AG04450 (cell line): ENCODE data around the gene SCARF2. TPM values are rescaled to one million over a fixed set of nuclear protein-coding genes. Genes with fewer than 3 reads are reported as not detected.

ENCODE experiments used
- CTCF ChIA-PET: fragments of 300-600, 350-600 bp; formaldehyde crosslinking; extraction: SDS; loops from one replicate; lab custom pipeline; 2022; ENCODE audit warnings: antibody characterized with exemption, inconsistent platforms; lab: Charles Lee
- POLR2A ChIA-PET: fragments of 350-600 bp; formaldehyde crosslinking; extraction: SDS; loops from one replicate; lab custom pipeline; 2021; ENCODE audit warnings: antibody characterized with exemption, inconsistent platforms; lab: Yijun Ruan, JAX
- DNase-seq: peaks from one replicate; pipeline ENCODE4 v3.0.0-alpha.2; 2011; ENCODE audit warnings: low read depth, low spot score
- H3K27ac ChIP-seq: one replicate; pipeline ENCODE4 v1.5.1; 2012; ENCODE audit warnings: low read depth, low read length, control low read depth
- H3K27me3 ChIP-seq: one replicate; pipeline ENCODE4 v1.6.0; 2012; ENCODE audit warnings: low read length; ENCODE audit not compliant: control insufficient read depth, insufficient read depth
- H3K4me3 ChIP-seq: 2 replicates; pipeline ENCODE4 v1.5.1; 2011; ENCODE audit warnings: mild to moderate bottlenecking, low read depth, low read length, control low read depth
- H3K9me3 ChIP-seq: 2 replicates; pipeline ENCODE4 v1.5.1; 2012; ENCODE audit warnings: low read length; ENCODE audit not compliant: control insufficient read depth, insufficient read depth
- CTCF ChIP-seq: IDR thresholded peaks from 2 replicates; pipeline ENCODE4 v1.5.1; 2011; ENCODE audit warnings: low read depth, low read length, control low read depth, inconsistent platforms
- polyA plus RNA-seq: library from polyadenylated mRNA; depleted of rRNA; stranded (reverse); fragments of >200 nt; gene quantifications from 2 replicates; pipeline ENCODE4 v1.2.3, GENCODE V29; 2011

The SCARF2 gene
- polyA plus RNA-seq, 1 experiment = 7.3 TPM

- no peak for TF ChIP-seq CTCF
- Histone ChIP-seq H3K4me3 (no peak overlapping the region), H3K9me3 (peaks cover 5% of the 10 kb centered on the region; the same call in 1 of the 2 replicates), H3K27me3 (no peaks in the 10 kb centered on the region), H3K27ac (no peak overlapping the region)
- no peak for DNase-seq
- POLR2A ChIA-PET = interaction anchor here (1.0 kb wide), 1 partner anchor 12 kb away, joined by 4 read pairs; no protein-coding TSS in a partner anchor
- CTCF ChIA-PET = interaction anchor here (0.8 to 4.3 kb wide), 2 partner anchors 12 to 310 kb away, joined by 3 to 35 read pairs; no protein-coding TSS in a partner anchor
Observed at GRCh38 chr22:20430101-20430719, 7.4 kb downstream of the SCARF2 start.

GRCh38 chr22:20429254-20430100 is 8.1 kb downstream of the SCARF2 start:
- POLR2A ChIA-PET = interaction anchor here (1.0 kb wide), 1 partner anchor 11 kb away, joined by 4 read pairs; no protein-coding TSS in a partner anchor
- Histone ChIP-seq H3K4me3 (no peak overlapping the region), H3K27me3 (no peaks in the 10 kb centered on the region), H3K9me3 (peaks cover 5% of the 10 kb centered on the region; the same call in 1 of the 2 replicates), H3K27ac (no peak overlapping the region)
- TF ChIP-seq CTCF = no peak
- CTCF ChIA-PET = interaction anchor here (0.8 to 4.3 kb wide), 2 partner anchors 11 to 311 kb away, joined by 3 to 35 read pairs; no protein-coding TSS in a partner anchor
- DNase-seq = no peak

- Histone ChIP-seq H3K27me3 (no peaks in the 10 kb centered on the region), H3K27ac (no peak overlapping the region), H3K4me3 (no peak overlapping the region), H3K9me3 (peaks cover 5% of the 10 kb centered on the region; the same call in 1 of the 2 replicates)
- TF ChIP-seq CTCF = no peak
- DNase-seq = no peak
- ChIA-PET POLR2A (interaction anchor here (0.6 kb wide), 1 partner anchor 15 kb away, joined by 3 read pairs; no protein-coding TSS in a partner anchor), CTCF (interaction anchor here (0.6 to 4.3 kb wide), 2 partner anchors 10 to 15 kb away, joined by 3 to 35 read pairs; no protein-coding TSS in a partner anchor)
Observed at GRCh38 chr22:20428496-20429253, 8.9 kb downstream of the SCARF2 start.

- no peak for DNase-seq
- TF ChIP-seq CTCF = no peak
- no peaks in the 10 kb centered on the region for H3K27me3 ChIP-seq
- H3K9me3 ChIP-seq = peaks cover 5% of the 10 kb centered on the region; the same call in 1 of the 2 replicates
- ChIA-PET CTCF (interaction anchor here (0.6 to 4.3 kb wide), 2 partner anchors 10 to 14 kb away, joined by 3 to 35 read pairs; no protein-coding TSS in a partner anchor), POLR2A (interaction anchor here (0.6 kb wide), 2 partner anchors 15 to 97 kb away, joined by 3 to 7 read pairs; no protein-coding TSS in a partner anchor)
- H3K4me3 ChIP-seq = no peak overlapping the region
- H3K27ac ChIP-seq = no peak overlapping the region
Observed at GRCh38 chr22:20427945-20428417, 9.6 kb downstream of the SCARF2 start.
